GM23338 (cell line): ENCODE measurements around the gene RAD21L1. TPM values are rescaled to one million over a fixed set of nuclear protein-coding genes. Genes with fewer than 3 reads are reported as not detected.

Experiments
- ATAC-seq: fragments of 200-7000 bp; cut with Tn5 transposase; 3 replicates; pipeline ENCODE4 v1.9.1; 2020
- DNase-seq: peaks from one replicate; pipeline ENCODE4 v3.0.0-alpha.2; 2015; ENCODE audit warnings: low spot score
- H2AFZ ChIP-seq: fragments of 200-600 bp; sonication (generic); 2 replicates; pipeline ENCODE4 v1.8.0; 2016; ENCODE audit warnings: antibody characterized with exemption, mild to moderate bottlenecking, moderate library complexity
- H3F3A ChIP-seq: fragments of 200-600 bp; sonication (generic); replicated peaks from 2 replicates; pipeline ENCODE4 v1.8.0; 2017; ENCODE audit warnings: antibody characterized with exemption, mixed run types, low read depth
- H3K27ac ChIP-seq: fragments of 200-600 bp; sonication (generic); 2 replicates; pipeline ENCODE4 v1.6.1; 2016; ENCODE audit warnings: low read depth
- H3K27me3 ChIP-seq: fragments of 200-600 bp; sonication (generic); 2 replicates; pipeline ENCODE4 v1.8.0; 2016; ENCODE audit warnings: mild to moderate bottlenecking, mixed run types, moderate library complexity; ENCODE audit not compliant: insufficient read depth
- H3K36me3 ChIP-seq: fragments of 200-600 bp; sonication (generic); 2 replicates; pipeline ENCODE4 v1.8.0; 2016; ENCODE audit warnings: mild to moderate bottlenecking; ENCODE audit not compliant: insufficient read depth
- H3K4me1 ChIP-seq: fragments of 200-600 bp; sonication (generic); 2 replicates; pipeline ENCODE4 v1.8.0; 2016; ENCODE audit warnings: mild to moderate bottlenecking, moderate library complexity; ENCODE audit not compliant: insufficient read depth
- H3K4me2 ChIP-seq: fragments of 200-600 bp; sonication (generic); 2 replicates; pipeline ENCODE4 v1.7.1; 2017; ENCODE audit warnings: mixed run types
- H3K4me3 ChIP-seq: fragments of 200-600 bp; sonication (generic); 2 replicates; pipeline ENCODE4 v1.6.1; 2016; ENCODE audit warnings: mixed run types
- H3K79me2 ChIP-seq: fragments of 200-600 bp; sonication (generic); replicated peaks from 2 replicates; pipeline ENCODE4 v1.8.0; 2017; ENCODE audit warnings: mild to moderate bottlenecking; ENCODE audit not compliant: insufficient read depth
- H3K9me2 ChIP-seq: fragments of 200-600 bp; sonication (generic); 2 replicates; pipeline ENCODE4 v1.8.0; 2017; ENCODE audit not compliant: insufficient read depth
- H4K20me1 ChIP-seq: fragments of 200-600 bp; sonication (generic); replicated peaks from 2 replicates; pipeline ENCODE4 v1.8.0; 2017; ENCODE audit warnings: mild to moderate bottlenecking; ENCODE audit not compliant: insufficient read depth
- H3K27ac Mint-ChIP-seq: 2 replicates; pipeline ENCODE4 v1.8.0; 2020; ENCODE audit warnings: inconsistent platforms, mild to moderate bottlenecking, moderate library complexity, mixed read lengths
- H3K27me3 Mint-ChIP-seq: 3 replicates; pipeline ENCODE4 v1.8.0; 2022; ENCODE audit warnings: low read depth, mild to moderate bottlenecking, moderate library complexity, mixed read lengths, inconsistent platforms; ENCODE audit not compliant: insufficient read depth, poor library complexity
- H3K36me3 Mint-ChIP-seq: 3 replicates; pipeline ENCODE4 v1.8.0; 2021; ENCODE audit warnings: low read depth, mild to moderate bottlenecking, inconsistent platforms, moderate library complexity, mixed read lengths
- H3K4me1 Mint-ChIP-seq: 3 replicates; pipeline ENCODE4 v1.8.0; 2020; ENCODE audit warnings: mild to moderate bottlenecking, inconsistent platforms, mixed read lengths
- H3K4me3 Mint-ChIP-seq: 3 replicates; pipeline ENCODE4 v1.8.0; 2021; ENCODE audit warnings: moderate library complexity, mild to moderate bottlenecking, inconsistent platforms, mixed read lengths
- H3K9me3 Mint-ChIP-seq: 3 replicates; pipeline ENCODE4 v1.8.0; 2020; ENCODE audit warnings: moderate library complexity, mild to moderate bottlenecking, inconsistent platforms, mixed read lengths
- CREB1 ChIP-seq: fragments of 250-450 bp; sonication (Bioruptor Pico); IDR thresholded peaks from 2 replicates; pipeline ENCODE4 v1.5.0; 2020; ENCODE audit warnings: low read depth, mild to moderate bottlenecking, moderate library complexity
- EZH2 ChIP-seq: fragments of 200-600 bp; sonication (generic); IDR thresholded peaks from one replicate; pipeline ENCODE4 v1.8.0; 2017; ENCODE audit warnings: antibody characterized with exemption, mild to moderate bottlenecking, low read depth; ENCODE audit not compliant: unreplicated experiment
- JUNB ChIP-seq: IDR thresholded peaks from one replicate; pipeline ENCODE4 v1.6.1; 2016; ENCODE audit warnings: antibody characterized with exemption; ENCODE audit not compliant: unreplicated experiment
- POLR2AphosphoS5 ChIP-seq: IDR thresholded peaks from 2 replicates; pipeline ENCODE4 v1.6.1; 2016; ENCODE audit warnings: antibody characterized with exemption, low read depth
- STAT1 ChIP-seq: IDR thresholded peaks from one replicate; pipeline ENCODE4 v1.6.1; 2016; ENCODE audit warnings: antibody characterized with exemption; ENCODE audit not compliant: unreplicated experiment
- ZNF114 ChIP-seq: fragments of 250-450 bp; sonication (Bioruptor Pico); IDR thresholded peaks from 2 replicates; pipeline ENCODE4 v1.5.0; 2020; ENCODE audit warnings: mild to moderate bottlenecking, moderate library complexity
- polyA plus RNA-seq: library from polyadenylated mRNA; unstranded; fragments of >200 nt; fragmentation: Nextera tagmentation; extraction: Ambion mirVana; gene quantifications from 2 replicates; pipeline ENCODE4 v1.2.1, GENCODE V29; 2016
- total RNA-seq: library from RNA; depleted of rRNA; stranded (reverse); fragments of >200 nt; shearing (Covaris generic); gene quantifications from 2 replicates; pipeline ENCODE4 v1.2.3, GENCODE V29; 2014
- TF ChIP-seq, protein P1 (sequence below), 2 experiments: fragments of 200-600 bp in 1 of 2; sonication (generic) in 1 of 2; conservative IDR thresholded peaks; 2 replicates each; pipeline versions ENCODE4 v1.5.1 to v1.6.1; 2016 to 2017; ENCODE audit warnings: antibody characterized with exemption in 2 of 2, low read depth in 2 of 2, mild to moderate bottlenecking in 2 of 2, moderate library complexity in 1 of 2
- TF ChIP-seq, protein P2 (sequence below): IDR thresholded peaks from 2 replicates; pipeline ENCODE4 v1.6.1; 2016; ENCODE audit warnings: antibody characterized with exemption

Gene RAD21L1
- total and polyA plus RNA-seq, 2 experiments from 2014 or later, result 0.10 to 0.95 TPM

DNA sequence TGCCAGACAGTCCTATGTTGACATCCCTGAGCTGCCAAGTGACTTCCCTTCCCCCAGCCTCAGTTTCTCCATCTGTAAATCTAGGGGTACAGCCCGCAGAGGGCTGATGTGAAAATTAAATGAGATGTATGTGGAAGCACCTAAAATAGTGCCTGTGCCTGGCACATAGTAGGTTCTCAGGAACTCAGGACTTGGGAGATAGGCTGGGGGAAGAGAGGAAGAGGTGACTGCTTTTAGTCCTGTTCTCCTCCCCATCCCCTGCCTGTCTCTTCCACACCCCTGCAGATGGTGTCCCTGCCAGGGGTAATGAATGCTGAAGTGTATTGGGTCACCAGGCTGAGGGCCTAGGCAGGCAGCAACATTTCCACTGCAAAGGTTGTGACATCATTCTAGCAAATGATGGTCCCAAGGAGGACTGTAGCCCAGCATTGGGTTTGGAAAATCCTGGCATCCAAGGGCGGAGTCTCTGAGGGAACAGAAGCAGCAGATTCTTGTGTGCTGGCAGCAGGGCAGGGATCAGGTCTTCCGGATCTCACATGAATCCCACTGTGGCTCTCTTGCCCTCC is 42.0 kb downstream of the RAD21L1 start:
- DNase-seq (no peak), ATAC-seq (no peak)
- no peak overlapping the region for H3K4me3 ChIP-seq
- H3K27me3 ChIP-seq, result peaks cover 11% of the 10 kb centered on the region; the same call in 1 of the 2 replicates
- no peak overlapping the region; the same call in 1 of the 2 replicates for H2AFZ ChIP-seq
- no peak overlapping the region for H3K27ac ChIP-seq
- H3K4me1 ChIP-seq, result peaks cover 15% of the 10 kb centered on the region
- H3F3A ChIP-seq, result 0 out of 2 replicates have a peak, but pooled peaks cover 7% of the 10 kb centered on the region
- H3K27ac Mint-ChIP-seq, result no peak overlapping the region
- H3K79me2 ChIP-seq, result no peaks in the 10 kb centered on the region
- H3K9me3 Mint-ChIP-seq, result no peaks in the 10 kb centered on the region
- 0 out of 2 replicates have a peak, but pooled peaks cover 2% of the 10 kb centered on the region for H4K20me1 ChIP-seq
- H3K36me3 ChIP-seq, result no peaks in the 10 kb centered on the region
- H3K4me3 Mint-ChIP-seq, result no peak overlapping the region; the same call in 1 of the 3 replicates
- H3K4me1 Mint-ChIP-seq, result peaks cover 26% of the 10 kb centered on the region
- TF ChIP-seq EZH2 (no peak), CREB1 (no peak), POLR2AphosphoS5 (no peak)
- TF ChIP-seq, protein P1, sequence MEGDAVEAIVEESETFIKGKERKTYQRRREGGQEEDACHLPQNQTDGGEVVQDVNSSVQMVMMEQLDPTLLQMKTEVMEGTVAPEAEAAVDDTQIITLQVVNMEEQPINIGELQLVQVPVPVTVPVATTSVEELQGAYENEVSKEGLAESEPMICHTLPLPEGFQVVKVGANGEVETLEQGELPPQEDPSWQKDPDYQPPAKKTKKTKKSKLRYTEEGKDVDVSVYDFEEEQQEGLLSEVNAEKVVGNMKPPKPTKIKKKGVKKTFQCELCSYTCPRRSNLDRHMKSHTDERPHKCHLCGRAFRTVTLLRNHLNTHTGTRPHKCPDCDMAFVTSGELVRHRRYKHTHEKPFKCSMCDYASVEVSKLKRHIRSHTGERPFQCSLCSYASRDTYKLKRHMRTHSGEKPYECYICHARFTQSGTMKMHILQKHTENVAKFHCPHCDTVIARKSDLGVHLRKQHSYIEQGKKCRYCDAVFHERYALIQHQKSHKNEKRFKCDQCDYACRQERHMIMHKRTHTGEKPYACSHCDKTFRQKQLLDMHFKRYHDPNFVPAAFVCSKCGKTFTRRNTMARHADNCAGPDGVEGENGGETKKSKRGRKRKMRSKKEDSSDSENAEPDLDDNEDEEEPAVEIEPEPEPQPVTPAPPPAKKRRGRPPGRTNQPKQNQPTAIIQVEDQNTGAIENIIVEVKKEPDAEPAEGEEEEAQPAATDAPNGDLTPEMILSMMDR (conservative IDR thresholded peaks at IDR 0.05; ENCODE audit: low read depth in 2 of 2), result no peak
- H3K9me2 ChIP-seq, result no peaks in the 10 kb centered on the region
- H3K4me2 ChIP-seq, result no peak overlapping the region
- H3K27me3 Mint-ChIP-seq, result peaks cover 2% of the 10 kb centered on the region
- no peaks in the 10 kb centered on the region for H3K36me3 Mint-ChIP-seq

DNA sequence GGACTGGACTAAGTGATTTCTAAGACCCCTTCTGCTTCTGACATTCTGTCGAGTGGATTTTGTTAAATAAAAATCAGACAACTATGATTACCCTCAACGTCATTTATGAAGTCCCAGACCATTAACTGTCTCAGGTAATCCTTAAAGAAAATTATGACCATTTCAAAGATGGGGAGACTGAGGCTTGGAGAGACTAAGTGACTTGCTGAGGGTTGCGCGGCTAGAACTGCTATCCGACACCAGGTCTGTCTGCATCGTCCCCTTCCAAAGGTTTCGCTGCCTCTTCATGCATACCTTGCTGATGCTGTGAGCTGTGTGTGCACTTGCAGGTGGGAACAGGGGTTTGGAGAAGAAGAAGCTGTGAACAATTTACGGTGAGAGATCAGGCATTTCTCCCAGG is 43.4 kb downstream of the RAD21L1 start:
- H2AFZ ChIP-seq, result no peak overlapping the region
- H3K4me1 ChIP-seq, result peaks cover 15% of the 10 kb centered on the region
- no peaks in the 10 kb centered on the region for H3K9me3 Mint-ChIP-seq
- no peaks in the 10 kb centered on the region for H3K36me3 Mint-ChIP-seq
- no peak for TF ChIP-seq JUNB
- TF ChIP-seq, protein P2, sequence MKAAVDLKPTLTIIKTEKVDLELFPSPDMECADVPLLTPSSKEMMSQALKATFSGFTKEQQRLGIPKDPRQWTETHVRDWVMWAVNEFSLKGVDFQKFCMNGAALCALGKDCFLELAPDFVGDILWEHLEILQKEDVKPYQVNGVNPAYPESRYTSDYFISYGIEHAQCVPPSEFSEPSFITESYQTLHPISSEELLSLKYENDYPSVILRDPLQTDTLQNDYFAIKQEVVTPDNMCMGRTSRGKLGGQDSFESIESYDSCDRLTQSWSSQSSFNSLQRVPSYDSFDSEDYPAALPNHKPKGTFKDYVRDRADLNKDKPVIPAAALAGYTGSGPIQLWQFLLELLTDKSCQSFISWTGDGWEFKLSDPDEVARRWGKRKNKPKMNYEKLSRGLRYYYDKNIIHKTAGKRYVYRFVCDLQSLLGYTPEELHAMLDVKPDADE, result no peak
- 0 out of 2 replicates have a peak, but pooled peaks cover 2% of the 10 kb centered on the region for H4K20me1 ChIP-seq
- peaks cover 22% of the 10 kb centered on the region for H3K4me1 Mint-ChIP-seq
- H3F3A ChIP-seq, result 0 out of 2 replicates have a peak, but pooled peaks cover 7% of the 10 kb centered on the region
- DNase-seq (no peak), ATAC-seq (no peak)
- H3K27me3 ChIP-seq, result peaks cover 11% of the 10 kb centered on the region; the same call in 1 of the 2 replicates
- no peaks in the 10 kb centered on the region for H3K9me2 ChIP-seq
- peaks cover 5% of the 10 kb centered on the region for H3K27me3 Mint-ChIP-seq
- no peak overlapping the region for H3K4me2 ChIP-seq
- H3K27ac ChIP-seq, result no peak overlapping the region
- H3K27ac Mint-ChIP-seq, result no peak overlapping the region
- H3K36me3 ChIP-seq, result no peaks in the 10 kb centered on the region
- no peak overlapping the region for H3K4me3 ChIP-seq
- no peaks in the 10 kb centered on the region for H3K79me2 ChIP-seq
- H3K4me3 Mint-ChIP-seq, result no peak overlapping the region

DNA sequence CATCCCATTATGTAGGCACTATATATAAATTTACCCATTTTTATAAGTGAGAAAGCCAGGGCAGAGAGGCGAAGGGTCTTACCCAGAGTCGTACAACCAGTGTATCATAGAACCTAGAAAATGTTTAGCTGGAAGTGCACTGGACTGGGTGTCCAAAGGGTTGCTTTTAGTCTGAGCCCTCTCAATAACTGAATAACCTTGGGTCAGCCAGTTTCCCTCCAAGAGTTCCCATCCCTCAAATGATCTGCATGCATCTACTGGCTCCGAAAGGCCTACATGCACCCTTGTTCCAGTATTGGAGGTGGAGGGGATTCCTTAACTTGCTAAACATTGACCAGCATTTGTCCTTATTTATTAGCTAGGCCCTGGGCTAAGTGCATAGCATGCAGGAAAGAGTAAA is 44.0 kb downstream of the RAD21L1 start:
- no peak overlapping the region for H3K4me3 ChIP-seq
- no peaks in the 10 kb centered on the region for H3K36me3 ChIP-seq
- DNase-seq, result no peak
- H3K9me3 Mint-ChIP-seq, result no peaks in the 10 kb centered on the region
- no peaks in the 10 kb centered on the region for H3K9me2 ChIP-seq
- H3K4me3 Mint-ChIP-seq, result no peak overlapping the region
- no peak for ATAC-seq
- no peak overlapping the region for H2AFZ ChIP-seq
- H3F3A ChIP-seq, result 0 out of 2 replicates have a peak, but pooled peaks cover 7% of the 10 kb centered on the region
- H3K27ac ChIP-seq, result no peak overlapping the region
- H3K79me2 ChIP-seq, result no peaks in the 10 kb centered on the region
- H3K36me3 Mint-ChIP-seq, result no peaks in the 10 kb centered on the region
- H3K4me1 ChIP-seq, result peaks cover 15% of the 10 kb centered on the region
- H4K20me1 ChIP-seq, result 0 out of 2 replicates have a peak, but pooled peaks cover 2% of the 10 kb centered on the region
- H3K27me3 Mint-ChIP-seq, result peaks cover 7% of the 10 kb centered on the region
- no peak overlapping the region for H3K27ac Mint-ChIP-seq
- peaks cover 8% of the 10 kb centered on the region; the same call in 1 of the 2 replicates for H3K27me3 ChIP-seq
- peaks cover 23% of the 10 kb centered on the region for H3K4me1 Mint-ChIP-seq
- H3K4me2 ChIP-seq, result no peak overlapping the region
- no peak for TF ChIP-seq ZNF114 (CRISPR knock-in tag)
- TF ChIP-seq STAT1, result no peak
